ENCODE data around the gene REXO1. TPM values are rescaled to one million over a fixed set of nuclear protein-coding genes. Genes with fewer than 3 reads are reported as not detected.

Gene REXO1
- polyA plus RNA-seq, 3 donors, result 2.8 to 60.8 (median 3.0) TPM

GRCh38 chr19:1829958-1830357, 18.3 kb downstream of the REXO1 start:
- no peak overlapping the region for H3K4me2 ChIP-seq (replicated peaks; ENCODE audit: extremely low read depth, low read length, poor library complexity, severe bottlenecking)
- no peak overlapping the region for H3K4me3 Mint-ChIP-seq
- H3K27ac Mint-ChIP-seq, result peak overlapping the region in 1 of 7 donors; percentile 73
- H3K27me3 Mint-ChIP-seq (ENCODE audit: low read depth in 3 of 3), result peaks cover 0 to 2% (median 0%) of the 10 kb centered on the region in 3 donors
- H3K36me3 ChIP-seq (replicated peaks in 1 of 2; ENCODE audit: control insufficient read depth in 1 of 2, insufficient read depth in 2 of 2, low read length in 2 of 2), result peaks cover 38 to 75% of the 10 kb centered on the region in 2 donors
- H3K27ac ChIP-seq (ENCODE audit: low read depth in 1 of 2, low read length in 2 of 2), result no peak overlapping the region
- H3K36me3 Mint-ChIP-seq, result peaks cover 13 to 53% of the 10 kb centered on the region in 2 donors
- no peak for DNase-seq
- no peaks in the 10 kb centered on the region for H3K9me3 ChIP-seq (replicated peaks in 1 of 2; ENCODE audit: control insufficient read depth in 1 of 2, insufficient read depth in 1 of 2, low read length in 2 of 2)
- H3K27me3 ChIP-seq (ENCODE audit: control insufficient read depth in 2 of 2, insufficient read depth in 2 of 2, low read length in 2 of 2), result no peaks in the 10 kb centered on the region
- H4K20me1 ChIP-seq (ENCODE audit: insufficient read depth, low read length), result peaks cover 97% of the 10 kb centered on the region
- H3K4me1 Mint-ChIP-seq, result no peaks in the 10 kb centered on the region
- intact Hi-C loops (cut with micrococcal nuclease), result loop anchor here in 1 of 2 donors (5.0 kb wide), 1 partner anchor 43 kb away; no protein-coding TSS in a partner anchor
- 96% methylated on average over 10 of the region's 11 CpGs for WGBS (ENCODE audit: insufficient coverage)
- no peaks in the 10 kb centered on the region for H3K4me1 ChIP-seq (ENCODE audit: control insufficient read depth in 1 of 2, insufficient read depth in 2 of 2, low read length in 2 of 2)
- no peaks in the 10 kb centered on the region for H3K9me3 Mint-ChIP-seq
- H2AFZ ChIP-seq (ENCODE audit: insufficient read depth, low read depth, low read length, poor library complexity, severe bottlenecking), result no peak overlapping the region
- H3K9ac ChIP-seq (ENCODE audit: insufficient read depth, low read length, poor library complexity, severe bottlenecking), result no peak overlapping the region
- no peak overlapping the region for H3K4me3 ChIP-seq (replicated peaks in 1 of 3; ENCODE audit: low read depth in 2 of 3, low read length in 3 of 3)
- peaks cover 53% of the 10 kb centered on the region for H3K79me2 ChIP-seq (ENCODE audit: insufficient read depth, low read length)
- no peak for TF ChIP-seq CTCF (IDR thresholded peaks at IDR 0.05)

GRCh38 chr19:1828279-1829238, 19.7 kb downstream of the REXO1 start:
- Mint-ChIP-seq H3K27ac (peak overlapping the region in 1 of 7 donors; percentile 55), H3K9me3 (no peaks in the 10 kb centered on the region), H3K4me1 (no peaks in the 10 kb centered on the region), H3K36me3 (peaks cover 19 to 57% of the 10 kb centered on the region in 2 donors), H3K4me3 (no peak overlapping the region), H3K27me3 (ENCODE audit: low read depth in 3 of 3) (peaks cover 0 to 2% (median 0%) of the 10 kb centered on the region in 3 donors)
- TF ChIP-seq CTCF (IDR thresholded peaks at IDR 0.05), result no peak
- DNase-seq, result no peak
- Histone ChIP-seq H3K4me3 (replicated peaks in 1 of 3; ENCODE audit: low read depth in 2 of 3, low read length in 3 of 3) (no peak overlapping the region), H3K36me3 (replicated peaks in 1 of 2; ENCODE audit: control insufficient read depth in 1 of 2, insufficient read depth in 2 of 2, low read length in 2 of 2) (peaks cover 45 to 79% of the 10 kb centered on the region in 2 donors), H3K9ac (ENCODE audit: insufficient read depth, low read length, poor library complexity, severe bottlenecking) (no peak overlapping the region), H3K27me3 (ENCODE audit: control insufficient read depth in 2 of 2, insufficient read depth in 2 of 2, low read length in 2 of 2) (no peaks in the 10 kb centered on the region), H2AFZ (ENCODE audit: insufficient read depth, low read depth, low read length, poor library complexity, severe bottlenecking) (no peak overlapping the region), H3K9me3 (replicated peaks in 1 of 2; ENCODE audit: control insufficient read depth in 1 of 2, insufficient read depth in 1 of 2, low read length in 2 of 2) (no peaks in the 10 kb centered on the region), H3K4me2 (replicated peaks; ENCODE audit: extremely low read depth, low read length, poor library complexity, severe bottlenecking) (no peak overlapping the region), H3K79me2 (ENCODE audit: insufficient read depth, low read length) (peaks cover 39% of the 10 kb centered on the region), H3K27ac (ENCODE audit: low read depth in 1 of 2, low read length in 2 of 2) (no peak overlapping the region), H3K4me1 (ENCODE audit: control insufficient read depth in 1 of 2, insufficient read depth in 2 of 2, low read length in 2 of 2) (no peaks in the 10 kb centered on the region), H4K20me1 (ENCODE audit: insufficient read depth, low read length) (peaks cover 93% of the 10 kb centered on the region)
- WGBS (ENCODE audit: insufficient coverage), result 96% methylated on average over 54 of the region's 57 CpGs
- intact Hi-C loops (cut with micrococcal nuclease), result loop anchor here in 1 of 2 donors (5.0 kb wide), 1 partner anchor 41 kb away; no protein-coding TSS in a partner anchor

Data from CD14-positive monocyte (primary cell).